ENCODE measurements around the gene ARPP19. TPM values are rescaled to one million over a fixed set of nuclear protein-coding genes. Genes with fewer than 3 reads are reported as not detected.
"Not testable (repeated sequence)": the region's sequence is repeated elsewhere in the genome, so short reads cannot be mapped to it uniquely, and the experiment has no call there.

Gene ARPP19
- total RNA-seq, 2 experiments from 2014 or later = 129 TPM

DNA sequence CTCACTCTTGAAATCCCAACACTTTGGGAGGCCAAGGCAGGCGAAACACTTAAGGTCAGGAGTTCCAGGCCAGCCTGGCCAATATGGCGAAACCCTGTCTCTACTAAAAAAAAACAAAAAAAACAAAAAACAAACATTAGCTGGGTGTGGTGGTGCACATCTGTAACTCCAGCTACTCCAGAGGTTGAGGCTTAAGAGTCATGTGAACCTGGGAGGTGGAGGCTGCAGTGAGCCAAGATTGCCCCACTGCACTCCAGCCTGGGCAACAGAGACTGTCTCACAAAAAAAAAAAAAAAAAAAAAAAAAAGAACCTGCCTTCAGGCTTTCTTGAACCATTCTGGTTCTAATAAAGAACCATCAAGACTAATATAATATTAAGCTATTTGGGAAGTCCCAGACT, 16.5 kb downstream of the ARPP19 start:
- no peaks in the 10 kb centered on the region for H3K27me3 Mint-ChIP-seq
- ATAC-seq = no peak

DNA sequence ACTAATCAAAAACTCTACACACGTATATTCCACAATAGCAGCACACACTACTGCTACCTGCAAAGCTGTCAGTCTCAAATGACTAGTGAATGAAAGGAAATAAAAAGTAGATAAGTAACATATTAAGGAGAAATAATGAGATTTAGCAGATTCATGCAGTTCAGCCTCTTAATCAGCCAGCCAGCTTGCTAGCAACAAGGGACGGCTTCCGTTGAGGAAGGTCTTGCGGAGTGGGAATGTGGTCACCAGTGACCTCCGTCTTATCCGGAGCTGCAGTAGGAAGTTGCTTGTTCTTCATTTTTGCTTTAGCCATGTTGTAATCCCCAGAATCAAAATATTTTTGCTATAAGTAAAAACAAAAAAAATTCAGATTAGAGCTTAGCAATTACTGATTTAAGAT, 17.1 kb downstream of the ARPP19 start:
- DNase-seq = no peak
- no peak for ATAC-seq
- Mint-ChIP-seq H3K4me3 (no peak overlapping the region), H3K27me3 (no peaks in the 10 kb centered on the region), H3K4me1 (ENCODE audit: low read depth) (peaks cover 11% of the 10 kb centered on the region), H3K36me3 (ENCODE audit: low read depth) (peaks cover 48% of the 10 kb centered on the region), H3K27ac (no peak overlapping the region), H3K9me3 (no peaks in the 10 kb centered on the region)
- CTCF ChIA-PET = interaction anchor here (1.2 kb wide), 1 partner anchor 9 kb away, joined by 3 read pairs; no protein-coding TSS in a partner anchor
- TF ChIP-seq, protein P1, sequence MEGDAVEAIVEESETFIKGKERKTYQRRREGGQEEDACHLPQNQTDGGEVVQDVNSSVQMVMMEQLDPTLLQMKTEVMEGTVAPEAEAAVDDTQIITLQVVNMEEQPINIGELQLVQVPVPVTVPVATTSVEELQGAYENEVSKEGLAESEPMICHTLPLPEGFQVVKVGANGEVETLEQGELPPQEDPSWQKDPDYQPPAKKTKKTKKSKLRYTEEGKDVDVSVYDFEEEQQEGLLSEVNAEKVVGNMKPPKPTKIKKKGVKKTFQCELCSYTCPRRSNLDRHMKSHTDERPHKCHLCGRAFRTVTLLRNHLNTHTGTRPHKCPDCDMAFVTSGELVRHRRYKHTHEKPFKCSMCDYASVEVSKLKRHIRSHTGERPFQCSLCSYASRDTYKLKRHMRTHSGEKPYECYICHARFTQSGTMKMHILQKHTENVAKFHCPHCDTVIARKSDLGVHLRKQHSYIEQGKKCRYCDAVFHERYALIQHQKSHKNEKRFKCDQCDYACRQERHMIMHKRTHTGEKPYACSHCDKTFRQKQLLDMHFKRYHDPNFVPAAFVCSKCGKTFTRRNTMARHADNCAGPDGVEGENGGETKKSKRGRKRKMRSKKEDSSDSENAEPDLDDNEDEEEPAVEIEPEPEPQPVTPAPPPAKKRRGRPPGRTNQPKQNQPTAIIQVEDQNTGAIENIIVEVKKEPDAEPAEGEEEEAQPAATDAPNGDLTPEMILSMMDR (IDR thresholded peaks at IDR 0.05) = no peak
- intact Hi-C loops (cut with micrococcal nuclease) = no loop called here
- POLR2A ChIA-PET = no interaction called here

More for the DNA sequence above, 16.5 kb downstream of the ARPP19 start:
- ChIA-PET CTCF (interaction anchor here (1.2 kb wide), 1 partner anchor 8 kb away, joined by 3 read pairs; no protein-coding TSS in a partner anchor), POLR2A (no interaction called here)
- no peaks in the 10 kb centered on the region for H3K9me3 Mint-ChIP-seq
- no peak overlapping the region for H3K4me3 Mint-ChIP-seq
- peaks cover 15% of the 10 kb centered on the region for H3K4me1 Mint-ChIP-seq (ENCODE audit: low read depth)
- intact Hi-C loops (cut with micrococcal nuclease) = no loop called here
- DNase-seq = no peak
- no peak overlapping the region for H3K27ac Mint-ChIP-seq
- peaks cover 43% of the 10 kb centered on the region for H3K36me3 Mint-ChIP-seq (ENCODE audit: low read depth)
- TF ChIP-seq, protein P1 (IDR thresholded peaks at IDR 0.05) = no peak

DNA sequence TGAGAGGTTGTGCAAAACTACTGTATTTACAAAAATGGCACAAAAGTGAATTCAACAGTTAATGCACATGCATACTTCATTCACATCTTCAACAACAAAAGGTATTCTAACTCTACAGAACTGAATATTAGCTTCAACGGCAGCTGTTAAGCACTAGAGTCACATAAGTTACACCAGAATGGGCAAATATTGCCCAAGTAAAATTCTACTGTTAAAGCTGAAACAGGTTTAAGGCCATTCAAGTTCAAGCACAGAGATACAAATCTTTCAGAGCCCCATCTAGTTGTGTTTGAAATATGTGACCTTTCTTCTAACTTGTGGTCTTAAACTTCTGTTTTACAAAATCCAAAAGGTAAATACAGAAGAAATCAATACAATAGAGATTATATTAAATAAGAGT, 17.6 kb downstream of the ARPP19 start:
- H3K27me3 Mint-ChIP-seq; H3K27ac Mint-ChIP-seq; H3K4me1 Mint-ChIP-seq (ENCODE audit: low read depth); H3K9me3 Mint-ChIP-seq; ATAC-seq; DNase-seq; intact Hi-C loops (cut with micrococcal nuclease); H3K4me3 Mint-ChIP-seq; POLR2A ChIA-PET: not testable (repeated sequence)
- H3K36me3 Mint-ChIP-seq (ENCODE audit: low read depth) = peaks cover 49% of the 10 kb centered on the region
- CTCF ChIA-PET = interaction anchor here (1.2 kb wide), 1 partner anchor 9 kb away, joined by 3 read pairs; no protein-coding TSS in a partner anchor

DNA sequence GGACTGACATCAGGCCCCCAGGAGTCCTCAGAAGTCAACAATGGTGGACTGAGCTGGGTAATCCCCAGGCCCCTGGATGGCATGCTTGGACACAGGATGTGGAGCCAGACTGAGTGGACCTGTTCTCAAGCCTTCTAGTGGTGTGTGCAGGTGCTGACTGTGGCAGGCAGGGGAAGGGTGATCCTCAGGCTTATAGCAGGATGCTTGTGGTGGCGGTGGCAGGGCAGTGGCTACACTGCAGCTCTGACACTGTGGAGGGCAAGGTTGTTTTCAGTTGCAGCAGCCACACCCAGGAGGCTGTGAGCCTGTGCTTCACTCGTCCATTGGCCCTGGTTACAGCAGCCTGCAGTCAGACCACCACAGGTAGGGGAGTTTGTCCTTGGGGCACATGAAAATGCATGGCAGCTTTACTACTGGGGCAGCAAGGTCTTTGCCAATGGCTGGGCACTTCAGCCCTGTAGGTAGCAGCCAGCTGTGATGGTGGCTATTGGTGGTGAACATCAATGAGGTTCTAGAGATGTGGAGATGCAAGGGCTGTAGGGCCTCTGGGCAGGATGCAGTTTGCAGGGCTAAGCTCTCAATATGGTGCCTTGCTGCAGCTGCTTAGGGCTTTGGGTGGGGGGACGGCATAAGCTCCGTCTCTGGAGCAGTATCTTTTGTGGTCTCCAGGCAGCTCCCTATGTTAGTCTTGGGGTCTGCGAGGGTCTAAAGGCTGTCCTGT, 22.6 kb downstream of the ARPP19 start:
- ATAC-seq = peak; percentile 53
- no peak for DNase-seq
- Mint-ChIP-seq H3K27ac (no peak overlapping the region), H3K9me3 (peaks cover 5% of the 10 kb centered on the region), H3K4me3 (no peak overlapping the region), H3K36me3 (ENCODE audit: low read depth) (peaks cover 40% of the 10 kb centered on the region), H3K27me3 (no peaks in the 10 kb centered on the region), H3K4me1 (ENCODE audit: low read depth) (peaks cover 3% of the 10 kb centered on the region)
- ChIA-PET CTCF (interaction anchor here (0.8 kb wide), 1 partner anchor 9 kb away, joined by 3 read pairs; no protein-coding TSS in a partner anchor), POLR2A (interaction anchor here (0.8 to 1.4 kb wide), 3 partner anchors 10 to 17 kb away, joined by 3 to 5 read pairs (median 4); no protein-coding TSS in a partner anchor)
- TF ChIP-seq, protein P1 (IDR thresholded peaks at IDR 0.05) = no peak
- intact Hi-C loops (cut with micrococcal nuclease) = no loop called here

DNA sequence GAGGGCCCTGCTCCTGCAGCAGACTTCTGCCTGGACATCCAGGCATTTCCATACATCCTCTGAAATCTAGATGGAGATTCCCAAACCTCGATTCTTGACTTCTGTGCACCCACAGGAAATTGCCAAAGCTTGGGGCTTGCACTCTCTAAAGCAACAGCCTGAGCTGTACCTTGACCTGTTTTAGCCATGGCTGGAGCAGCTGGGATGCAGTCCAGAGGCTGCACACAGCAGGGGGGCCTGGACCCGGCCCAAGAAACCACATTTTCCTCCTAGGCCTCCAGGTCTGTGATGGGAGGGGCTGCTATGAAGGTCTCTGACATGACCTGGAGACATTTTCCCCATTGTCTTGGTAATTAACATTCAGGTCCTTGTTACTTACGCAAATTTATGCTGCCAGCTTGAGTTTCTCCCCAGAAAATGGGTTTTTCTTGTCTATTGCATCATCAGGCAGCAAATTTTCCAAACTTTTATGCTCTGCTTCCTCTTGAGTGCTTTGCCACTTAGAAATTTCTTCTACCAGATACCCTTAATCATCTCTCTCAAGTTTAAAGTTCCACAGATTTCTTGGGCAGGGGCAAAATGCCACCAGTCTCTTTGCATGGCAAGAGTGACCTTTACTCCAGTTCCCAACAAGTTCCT, 28.3 kb downstream of the ARPP19 start:
- H3K4me3 Mint-ChIP-seq = no peak overlapping the region
- ATAC-seq (no peak), DNase-seq (no peak)
- H3K27me3 Mint-ChIP-seq = peaks cover 2% of the 10 kb centered on the region
- POLR2A ChIA-PET = interaction anchor here (1.3 kb wide), 1 partner anchor 13 kb away, joined by 4 read pairs; no protein-coding TSS in a partner anchor
- peaks cover under 1% of the 10 kb centered on the region for H3K36me3 Mint-ChIP-seq (ENCODE audit: low read depth)
- intact Hi-C loops (cut with micrococcal nuclease) = no loop called here
- H3K27ac Mint-ChIP-seq = no peak overlapping the region
- peaks cover 2% of the 10 kb centered on the region for H3K4me1 Mint-ChIP-seq (ENCODE audit: low read depth)
- H3K9me3 Mint-ChIP-seq = peaks cover 10% of the 10 kb centered on the region
- CTCF ChIA-PET = no interaction called here
- TF ChIP-seq, protein P1 (IDR thresholded peaks at IDR 0.05) = no peak

Measured in activated CD8-positive, alpha-beta T cell treated with anti-CD3 and anti-CD28 coated beads for 36 hours (primary cell).